Cardiac fibroblast (primary cell): ENCODE data around the gene SNX10.

Experiments
- DNase-seq, 2 donors: peaks; one replicate each; pipeline versions ENCODE4 v3.0.0 to v3.0.0-alpha.2; 2010; ENCODE audit warnings: low read depth in 2 of 2
- H3K4me3 ChIP-seq, 2 donors: replicated peaks in 1 of 2; 1 replicate in 1 of 2; 2 replicates in 1 of 2; pipeline ENCODE4 v1.5.1; 2011; ENCODE audit warnings: low read depth in 2 of 2, low read length in 2 of 2, mild to moderate bottlenecking in 2 of 2, moderate library complexity in 1 of 2
- CTCF ChIP-seq: IDR thresholded peaks from one replicate; pipeline ENCODE4 v1.5.1; 2011; ENCODE audit warnings: low read depth, mild to moderate bottlenecking, low read length, inconsistent platforms

The SNX10 gene

GRCh38 chr7:26379711-26380110 lies 88.0 kb downstream of the SNX10 start:
- no peak for TF ChIP-seq CTCF
- H3K4me3 ChIP-seq = no peak overlapping the region
- no peak for DNase-seq

GRCh38 chr7:26381476-26382353 lies 90.1 kb downstream of the SNX10 start:
- no peak for DNase-seq
- TF ChIP-seq CTCF = no peak
- no peak overlapping the region for H3K4me3 ChIP-seq

GRCh38 chr7:26385240-26385639 lies 93.6 kb downstream of the SNX10 start:
- H3K4me3 ChIP-seq = no peak overlapping the region
- TF ChIP-seq CTCF = no peak
- no peak for DNase-seq

- no peak for DNase-seq
- no peak overlapping the region for H3K4me3 ChIP-seq
- no peak for TF ChIP-seq CTCF
Measured at GRCh38 chr7:26387731-26388130, 96.1 kb downstream of the SNX10 start.

- TF ChIP-seq CTCF = no peak
- no peak for DNase-seq
Measured at GRCh38 chr7:26388256-26388655, 96.6 kb downstream of the SNX10 start.

GRCh38 chr7:26390016-26390415 lies 98.4 kb downstream of the SNX10 start:
- no peak for DNase-seq
- no peak for TF ChIP-seq CTCF
- no peak overlapping the region for H3K4me3 ChIP-seq

More at GRCh38 chr7:26388256-26388655, 96.6 kb downstream of the SNX10 start:
- H3K4me3 ChIP-seq = no peak overlapping the region

GRCh38 chr7:26393818-26394217 lies 102.2 kb downstream of the SNX10 start:
- DNase-seq = no peak
- TF ChIP-seq CTCF = no peak
- H3K4me3 ChIP-seq = no peak overlapping the region
